GM18873 (cell line): ENCODE measurements around the gene FRAS1.
"Not testable (repeated sequence)": the region's sequence is repeated elsewhere in the genome, so short reads cannot be mapped to it uniquely, and the experiment has no call there.

ENCODE experiments used
- ATAC-seq: cut with Tn5 transposase; IDR thresholded peaks from one replicate; pipeline ENCODE4 v1.9.1; 2021; ENCODE audit warnings: mild to moderate bottlenecking, moderate library complexity, moderate number of reproducible peaks; ENCODE audit not compliant: unreplicated experiment, low FRiP score

FRAS1 gene

GRCh38 chr4:78162821-78163220 lies 105.7 kb downstream of the FRAS1 start:
- ATAC-seq = no peak

DNA sequence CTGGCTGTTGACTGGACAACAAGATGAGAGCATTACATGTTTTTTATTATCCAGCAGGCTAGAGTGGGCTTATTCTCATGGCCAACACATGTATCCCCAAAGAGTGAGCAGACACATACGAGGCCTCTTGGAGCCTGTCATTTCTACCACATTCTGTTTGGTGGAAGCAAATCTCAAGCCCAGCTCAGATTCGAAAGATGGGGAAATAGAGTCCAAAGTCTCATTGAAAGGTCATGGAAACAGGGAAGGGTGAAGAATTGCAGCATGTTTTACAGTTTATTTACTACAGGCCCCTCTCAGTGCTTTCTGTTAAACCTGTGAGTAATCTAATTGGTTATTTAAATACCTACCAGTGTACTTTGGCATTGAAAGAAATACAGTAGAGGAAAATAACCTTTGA lies 108.6 kb downstream of the FRAS1 start:
- no peak for ATAC-seq

DNA sequence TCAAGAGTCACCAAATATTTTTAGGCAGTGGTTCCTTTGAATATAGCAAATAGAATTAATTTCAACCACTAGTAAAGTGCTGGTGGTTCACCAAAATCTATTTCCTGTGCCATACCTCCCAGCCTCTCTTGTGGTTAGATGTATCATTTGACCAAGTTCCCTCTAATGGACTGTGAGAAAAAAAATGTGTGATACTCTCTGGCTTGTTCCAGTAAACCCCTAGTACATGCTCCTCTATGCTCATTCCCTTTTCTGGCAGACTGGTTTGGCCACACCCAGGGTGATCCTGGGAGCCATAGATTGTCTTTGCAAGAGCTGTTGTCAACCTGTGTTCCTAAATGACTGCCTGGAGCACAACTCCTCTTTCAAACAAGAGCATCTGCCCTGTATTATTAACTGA lies 109.5 kb downstream of the FRAS1 start:
- no peak for ATAC-seq

- ATAC-seq = no peak
Observed at GRCh38 chr4:78167510-78167909, 110.4 kb downstream of the FRAS1 start.

- ATAC-seq = no peak
Observed at GRCh38 chr4:78168029-78168428, 110.9 kb downstream of the FRAS1 start.

DNA sequence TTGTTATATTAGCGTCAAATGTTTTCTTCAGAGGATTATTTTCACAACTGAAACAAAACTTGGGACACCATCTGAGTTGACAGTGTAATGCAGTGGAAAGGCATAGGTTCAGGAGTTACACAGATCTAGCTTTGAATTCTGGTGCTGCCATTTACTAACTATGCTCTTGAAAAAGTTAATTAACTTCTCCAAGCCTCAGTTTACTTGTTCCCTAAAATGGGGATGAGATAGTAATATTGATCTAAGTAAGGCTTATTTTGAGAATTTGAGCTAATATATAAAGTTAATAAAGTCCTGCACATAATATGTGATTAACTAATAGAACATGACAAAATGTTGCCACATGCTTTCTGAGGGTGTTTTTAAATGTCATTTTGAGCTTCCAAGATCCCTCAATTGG lies 112.6 kb downstream of the FRAS1 start:
- no peak for ATAC-seq

DNA sequence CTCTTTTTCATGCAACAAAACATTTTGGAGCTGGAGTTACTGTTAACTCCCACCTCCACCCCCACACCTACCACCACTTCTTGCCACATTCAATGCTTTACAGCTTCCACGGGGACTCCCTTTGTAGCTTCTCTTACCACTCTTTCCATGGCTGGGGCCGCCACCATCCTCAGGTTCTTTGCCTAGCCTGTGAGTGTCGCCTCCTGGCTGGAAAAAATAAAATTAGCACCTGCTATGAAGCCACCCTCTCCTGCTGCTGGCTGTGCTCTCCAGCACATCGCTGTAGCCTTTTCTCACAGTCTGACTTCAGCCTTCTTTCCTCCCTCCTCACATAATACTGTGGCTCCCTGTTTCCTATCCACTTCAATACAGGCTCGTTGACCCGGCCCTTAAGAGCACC lies 114.4 kb downstream of the FRAS1 start:
- ATAC-seq = no peak

- ATAC-seq = no peak
Observed at GRCh38 chr4:78174891-78175290, 117.8 kb downstream of the FRAS1 start.

GRCh38 chr4:78179196-78179595 lies 122.1 kb downstream of the FRAS1 start:
- no peak for ATAC-seq

DNA sequence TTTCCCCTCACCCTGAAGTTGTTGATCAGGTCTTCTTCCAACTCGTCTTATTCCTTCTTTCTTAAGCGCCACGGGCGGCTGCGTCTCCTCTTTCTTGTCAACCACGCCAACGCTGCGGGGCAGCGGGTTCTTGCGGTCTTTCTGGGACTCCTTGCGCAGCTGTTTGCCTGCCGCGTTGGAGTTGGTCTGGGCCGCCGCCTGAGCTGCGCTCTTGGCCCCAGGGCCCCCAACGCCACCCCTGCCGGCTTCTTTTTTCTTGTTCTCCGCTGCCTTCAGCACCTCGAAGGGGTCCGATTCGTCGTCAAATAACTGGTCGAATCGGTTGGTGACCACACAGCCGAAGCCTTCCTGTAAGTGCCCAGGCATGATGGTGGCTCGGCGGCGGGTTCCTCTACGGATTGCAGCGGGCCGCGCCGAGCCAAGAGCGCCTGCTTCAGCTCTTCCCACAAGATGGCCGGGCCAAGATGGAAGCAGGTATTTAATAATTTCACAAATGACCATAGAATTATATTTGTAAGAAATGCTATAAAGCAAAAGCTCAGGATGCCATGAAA lies 124.6 kb downstream of the FRAS1 start:
- ATAC-seq = not testable (repeated sequence)

DNA sequence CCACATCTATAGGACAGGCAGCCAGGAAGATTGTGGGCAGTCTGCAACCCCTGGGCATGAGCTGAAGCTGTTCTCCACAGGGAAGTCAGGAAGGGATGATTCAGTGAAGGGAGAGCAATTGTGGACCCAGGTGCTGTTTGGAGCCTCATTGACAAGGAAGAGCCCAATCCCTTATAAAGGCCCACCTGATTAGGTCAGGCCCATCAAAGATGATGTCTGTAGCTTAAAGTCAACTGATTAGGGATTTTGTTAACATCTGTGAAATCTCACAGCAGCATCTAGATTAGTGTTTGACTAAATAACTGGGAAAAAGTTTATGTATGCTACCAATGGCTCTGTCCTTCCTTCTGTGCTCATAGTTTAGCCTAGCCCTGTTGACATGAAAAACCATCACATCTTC lies 127.5 kb downstream of the FRAS1 start:
- no peak for ATAC-seq

- ATAC-seq = no peak
Observed at GRCh38 chr4:78185117-78185516, 128.0 kb downstream of the FRAS1 start.

- no peak for ATAC-seq
Observed at GRCh38 chr4:78186597-78187543, 129.7 kb downstream of the FRAS1 start.

- no peak for ATAC-seq
Observed at GRCh38 chr4:78190068-78190467, 132.9 kb downstream of the FRAS1 start.

DNA sequence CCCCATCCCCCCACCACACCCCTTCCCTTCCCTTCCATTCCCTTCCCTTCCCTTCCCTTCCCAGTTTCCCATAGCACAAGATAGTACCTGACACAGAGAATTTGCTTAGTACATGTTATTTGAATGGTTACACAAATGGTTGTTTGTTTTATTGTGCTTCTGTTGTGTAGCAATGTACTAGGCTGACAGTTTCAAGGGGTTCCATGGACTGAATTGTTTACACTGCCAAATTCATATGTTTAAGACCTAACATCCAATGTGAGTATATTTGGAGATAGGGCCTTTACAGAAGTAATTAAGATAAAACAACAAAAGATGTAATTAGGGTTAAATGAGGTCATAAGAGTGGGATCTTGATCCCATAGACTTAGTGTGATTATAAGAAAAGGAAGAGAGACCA lies 133.5 kb downstream of the FRAS1 start:
- no peak for ATAC-seq

DNA sequence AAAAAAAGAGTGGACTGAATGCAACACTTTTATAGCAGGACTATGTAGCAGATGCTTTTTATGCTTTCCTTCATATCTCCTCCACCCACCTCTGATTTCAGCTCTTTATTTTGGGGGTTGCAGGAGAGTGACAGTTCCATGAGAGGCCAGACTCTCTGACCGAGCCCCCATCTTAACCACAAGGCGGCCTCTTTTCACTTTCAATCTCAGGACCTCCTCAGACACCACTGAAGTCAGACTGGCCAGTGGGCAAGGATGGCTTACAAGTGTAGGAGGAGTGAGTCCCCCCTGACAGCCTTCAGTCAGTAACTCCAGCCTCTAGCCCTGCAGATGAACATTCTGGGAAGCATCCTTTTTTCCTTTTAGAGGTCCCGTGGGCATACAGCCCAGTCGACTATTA lies 140.8 kb downstream of the FRAS1 start:
- no peak for ATAC-seq

GRCh38 chr4:78199984-78200383 lies 142.9 kb downstream of the FRAS1 start:
- no peak for ATAC-seq

DNA sequence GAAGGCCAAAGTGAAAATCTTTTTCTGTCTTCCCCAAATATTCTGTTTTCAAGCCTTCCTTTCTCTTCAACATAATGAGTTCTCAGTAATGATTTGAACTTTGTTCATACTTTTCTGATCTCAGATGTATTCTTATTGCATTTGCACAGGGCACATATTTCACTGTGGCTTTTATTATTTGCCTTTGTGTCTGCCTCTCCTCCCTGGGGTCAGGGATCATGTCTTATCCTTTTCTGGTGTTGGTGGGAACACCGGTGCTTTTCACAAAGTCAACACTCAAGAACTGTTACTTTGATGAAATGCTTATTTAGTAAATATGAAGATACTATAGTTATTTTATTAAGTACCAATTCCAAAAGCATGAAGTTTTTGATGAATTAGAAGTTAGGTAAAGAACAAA lies 143.8 kb downstream of the FRAS1 start:
- no peak for ATAC-seq

DNA sequence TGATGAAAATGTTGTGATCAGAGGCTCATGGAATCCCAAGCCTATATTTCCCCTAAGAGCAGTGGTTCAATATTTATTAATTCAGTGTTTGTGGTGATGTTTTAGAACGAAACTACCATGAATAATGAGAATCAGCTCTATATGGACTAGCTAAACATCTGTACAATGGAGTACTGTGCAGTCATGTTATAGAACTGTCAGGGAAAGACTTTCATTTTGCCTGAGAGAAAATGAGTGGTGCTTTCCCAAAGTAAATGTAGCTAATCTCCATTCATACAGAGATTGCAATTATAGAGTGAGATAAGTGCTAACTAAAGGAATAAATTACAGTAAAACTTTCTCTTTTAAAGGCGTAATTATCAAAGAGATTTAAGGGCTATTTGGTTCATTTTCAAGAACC lies 147.1 kb downstream of the FRAS1 start:
- no peak for ATAC-seq

DNA sequence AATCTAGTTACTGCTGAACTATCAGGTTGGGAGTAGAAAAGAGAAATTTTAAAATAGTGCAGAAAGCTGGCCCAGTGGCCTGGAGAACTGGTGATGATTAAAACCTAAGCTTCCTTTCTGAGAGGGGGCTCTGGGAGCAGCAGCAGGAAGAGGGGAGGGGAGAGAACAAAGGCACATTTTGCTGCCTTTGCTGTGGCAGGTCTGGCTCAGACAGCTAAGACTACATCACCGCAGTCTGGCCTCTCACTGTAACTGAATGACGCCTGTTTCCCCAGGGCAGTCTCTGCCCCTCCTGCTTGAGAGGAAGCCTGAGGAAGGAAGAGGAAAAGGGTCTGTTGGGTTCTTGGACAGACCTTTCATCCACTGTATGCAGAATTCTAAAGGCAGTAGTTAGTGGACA lies 148.5 kb downstream of the FRAS1 start:
- no peak for ATAC-seq

DNA sequence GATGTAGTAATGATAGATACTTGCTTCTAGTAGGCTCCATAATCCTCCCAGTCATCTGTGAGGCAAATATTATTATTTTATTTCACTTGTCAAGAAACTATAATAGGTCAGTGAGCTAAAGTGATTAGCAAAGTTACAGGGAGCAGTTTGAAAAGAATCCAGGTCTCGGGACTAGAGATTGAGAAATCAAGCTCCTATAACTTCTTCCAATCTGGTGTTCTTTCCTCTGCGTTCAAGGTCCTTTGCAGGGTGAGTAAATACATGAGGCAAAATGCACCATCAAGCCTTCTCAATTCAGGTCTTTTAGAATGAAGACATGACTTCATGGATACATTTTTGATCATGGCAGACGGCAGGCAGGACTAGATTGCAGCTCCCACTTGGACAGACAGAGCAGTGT lies 150.4 kb downstream of the FRAS1 start:
- ATAC-seq = no peak

DNA sequence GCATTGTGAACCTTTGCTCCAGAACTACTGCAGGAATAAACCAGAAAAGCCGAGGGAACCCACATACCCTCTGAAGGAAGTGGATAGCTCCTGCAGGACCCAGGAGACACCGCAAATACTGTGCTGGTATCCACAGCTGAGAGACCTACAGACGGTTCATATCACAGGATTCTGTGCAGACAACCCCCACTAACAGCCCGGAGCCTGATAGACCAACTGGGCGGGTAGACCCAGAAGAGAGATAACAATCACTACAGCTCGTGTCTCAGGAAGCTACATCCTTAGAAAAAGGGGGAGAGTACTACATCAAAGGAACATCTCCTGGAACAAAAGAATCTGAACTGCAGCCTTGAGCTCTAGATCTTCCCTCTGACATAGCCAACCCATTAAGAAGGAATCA lies 150.8 kb downstream of the FRAS1 start:
- ATAC-seq = no peak
